OCI-LY7 (cell line): ENCODE data around the gene ROR2.

Experiments used
- CTCF ChIP-seq: fragments of 200-600 bp; sonication (generic); conservative IDR thresholded peaks from 2 replicates; pipeline ENCODE4 v1.5.1; 2014; ENCODE audit warnings: mild to moderate bottlenecking, antibody characterized with exemption, low read length, moderate library complexity, mixed read lengths
- EZH2phosphoT487 ChIP-seq: fragments of 200-600 bp; sonication (generic); IDR thresholded peaks from 2 replicates; pipeline ENCODE4 v1.6.1; 2018; ENCODE audit warnings: low read depth, borderline replicate concordance, mild to moderate bottlenecking, mixed run types, antibody characterized with exemption, low read length, moderate library complexity, mixed read lengths

- no peak for TF ChIP-seq CTCF
- no peak for TF ChIP-seq EZH2phosphoT487
Observed at GRCh38 chr9:91773156-91773555, 176.9 kb downstream of the ROR2 start.
